ENCODE results near the gene POU5F1. TPM values are rescaled to one million over a fixed set of nuclear protein-coding genes. Genes with fewer than 3 reads are reported as not detected.

The POU5F1 gene
- 2.8 to 6.0 TPM (median 4.1 TPM) in 5 replicates for total RNA-seq (2022; extraction: Qiagen RNA extraction; ENCODE audit: low read depth)

GRCh38 chr6:31170600-31170881 lies at the start of gene POU5F1:
TSS of gene POU5F1 (minus strand) at chr6:31170682. CDS start at chr6:31170620, 62 bp downstream.

GRCh38 chr6:31158140-31158862 lies 12.2 kb downstream of the POU5F1 start, which contains the start of gene TCF19:
TSS of gene TCF19 (plus strand) at chr6:31158589. CDS start at chr6:31159470, 881 bp downstream.

GRCh38 chr6:31157513-31158139 lies 12.9 kb downstream of the POU5F1 start, which contains the start of gene CCHCR1:
TSS of gene CCHCR1 (minus strand) at chr6:31157802. CDS start at chr6:31157600, 202 bp downstream.

GRCh38 chr6:31138982-31139381 lies 31.5 kb downstream of the POU5F1 start, which contains the start of gene PSORS1C2:
TSS of gene PSORS1C2 (minus strand) at chr6:31139066. CDS start at chr6:31139026, 40 bp downstream.

GRCh38 chr6:31120151-31120915 lies 50.1 kb downstream of the POU5F1 start, which contains the start of gene CDSN:
TSS of gene CDSN (minus strand) at chr6:31120446. CDS start at chr6:31120419, 27 bp downstream.

GRCh38 chr6:31114541-31114878 lies 56.0 kb downstream of the POU5F1 start, which contains the start of gene PSORS1C1:
TSS of gene PSORS1C1 (plus strand) at chr6:31114800. CDS start at chr6:31129633, 14,833 bp downstream.

Other genes starting within 250 kb of the POU5F1 start
- gene SFTA2, start 238.5 kb downstream of the POU5F1 start, total RNA-seq (2022; extraction: Qiagen RNA extraction; ENCODE audit: low read depth): not detected in 5 replicates
- 0.01 to 0.05 TPM (median 0.02 TPM) in 3 of 5 replicates, not detected in the others for gene MUCL3, start 229.7 kb downstream of the POU5F1 start, total RNA-seq (2022; extraction: Qiagen RNA extraction; ENCODE audit: low read depth)
- gene MUC21, start 187.0 kb downstream of the POU5F1 start, total RNA-seq (2022; extraction: Qiagen RNA extraction; ENCODE audit: low read depth): not detected in 5 replicates
- 0.01 to 0.03 TPM in 2 of 5 replicates, not detected in the others for gene MUC22, start 160.2 kb downstream of the POU5F1 start, total RNA-seq (2022; extraction: Qiagen RNA extraction; ENCODE audit: low read depth)
- not detected in 5 replicates for gene C6orf15, start 58.1 kb downstream of the POU5F1 start, total RNA-seq (2022; extraction: Qiagen RNA extraction; ENCODE audit: low read depth)
- 3.0 to 4.4 TPM (median 4.1 TPM) in 5 replicates for gene PSORS1C1, start 55.9 kb downstream of the POU5F1 start, total RNA-seq (2022; extraction: Qiagen RNA extraction; ENCODE audit: low read depth)
- not detected in 5 replicates for gene CDSN, start 50.2 kb downstream of the POU5F1 start, total RNA-seq (2022; extraction: Qiagen RNA extraction; ENCODE audit: low read depth)
- gene PSORS1C2, start 31.6 kb downstream of the POU5F1 start, total RNA-seq (2022; extraction: Qiagen RNA extraction; ENCODE audit: low read depth): not detected in 5 replicates
- gene CCHCR1, start 12.9 kb downstream of the POU5F1 start, total RNA-seq (2022; extraction: Qiagen RNA extraction; ENCODE audit: low read depth): 6.5 to 7.3 TPM (median 6.7 TPM) in 5 replicates
- gene TCF19, start 12.1 kb downstream of the POU5F1 start, total RNA-seq (2022; extraction: Qiagen RNA extraction; ENCODE audit: low read depth): 12.1 to 15.0 TPM (median 13.7 TPM) in 5 replicates
- gene HLA-C, start 101.4 kb upstream of the POU5F1 start, total RNA-seq (2022; extraction: Qiagen RNA extraction; ENCODE audit: low read depth): 44.7 to 60.0 TPM (median 50.9 TPM) in 5 replicates
- 24.5 to 36.5 TPM (median 29.0 TPM) in 5 replicates for gene HLA-B, start 186.5 kb upstream of the POU5F1 start, total RNA-seq (2022; extraction: Qiagen RNA extraction; ENCODE audit: low read depth)
- 25.6 to 27.7 TPM (median 26.8 TPM) in 5 replicates for gene MICA, start 232.9 kb upstream of the POU5F1 start, total RNA-seq (2022; extraction: Qiagen RNA extraction; ENCODE audit: low read depth)